Measurements from ENCODE around the gene POLA1.

Gene POLA1

GRCh38 chrX:25009407-25009806 lies 315.7 kb downstream of the POLA1 start:
- DNase-seq (ENCODE audit: low read depth, low spot score), result no peak
- TF ChIP-seq CTCF (IDR thresholded peaks at IDR 0.05; ENCODE audit: low read depth, low read length), result no peak
- no peak overlapping the region for H3K4me3 ChIP-seq (ENCODE audit: low read depth, low read length)
- in situ Hi-C loops (cut with HindIII; ENCODE audit: low sequenced_read_pairs), result no loop called here

- TF ChIP-seq CTCF (IDR thresholded peaks at IDR 0.05; ENCODE audit: low read depth, low read length), result no peak
These were observed 317.3 kb downstream of the POLA1 start for GRCh38 chrX:25010784-25011588.

GRCh38 chrX:25011589-25012432 lies 318.1 kb downstream of the POLA1 start:
- DNase-seq (ENCODE audit: low read depth, low spot score), result no peak
- TF ChIP-seq CTCF (IDR thresholded peaks at IDR 0.05; ENCODE audit: low read depth, low read length), result no peak
- H3K4me3 ChIP-seq (ENCODE audit: low read depth, low read length), result no peak overlapping the region
- in situ Hi-C loops (cut with HindIII; ENCODE audit: low sequenced_read_pairs), result no loop called here

More at GRCh38 chrX:25010784-25011588, 317.3 kb downstream of the POLA1 start:
- in situ Hi-C loops (cut with HindIII; ENCODE audit: low sequenced_read_pairs), result no loop called here
- no peak overlapping the region for H3K4me3 ChIP-seq (ENCODE audit: low read depth, low read length)
- no peak for DNase-seq (ENCODE audit: low read depth, low spot score)

- no peak for TF ChIP-seq CTCF (IDR thresholded peaks at IDR 0.05; ENCODE audit: low read depth, low read length)
- in situ Hi-C loops (cut with HindIII; ENCODE audit: low sequenced_read_pairs), result no loop called here
- no peak for DNase-seq (ENCODE audit: low read depth, low spot score)
- H3K4me3 ChIP-seq (ENCODE audit: low read depth, low read length), result no peak overlapping the region
These were observed 318.7 kb downstream of the POLA1 start for GRCh38 chrX:25012433-25012735.

- in situ Hi-C loops (cut with HindIII; ENCODE audit: low sequenced_read_pairs), result no loop called here
- TF ChIP-seq CTCF (IDR thresholded peaks at IDR 0.05; ENCODE audit: low read depth, low read length), result no peak
- DNase-seq (ENCODE audit: low read depth, low spot score), result no peak
- H3K4me3 ChIP-seq (ENCODE audit: low read depth, low read length), result peak overlapping the region; percentile 2
These were observed 319.3 kb downstream of the POLA1 start for GRCh38 chrX:25012793-25013631.
